ENCODE results near the gene MUTYH.
"Not testable (repeated sequence)": the region's sequence is repeated elsewhere in the genome, so short reads cannot be mapped to it uniquely, and the experiment has no call there.

MUTYH gene

GRCh38 chr1:45373573-45373972, 33.3 kb upstream of the MUTYH start:
- no peaks in the 10 kb centered on the region for H3K9me3 ChIP-seq (ENCODE audit: control insufficient read depth in 1 of 2, low read length in 2 of 2)
- H3K4me3 ChIP-seq (ENCODE audit: low read depth in 1 of 2, low read length in 2 of 2) = no peak overlapping the region
- peaks cover 0 to 5% of the 10 kb centered on the region in 2 donors for H3K4me1 ChIP-seq (ENCODE audit: control insufficient read depth in 1 of 2, insufficient read depth in 2 of 2, low read length in 2 of 2)
- no peaks in the 10 kb centered on the region for H3K27me3 ChIP-seq (ENCODE audit: low read depth, low read length)
- no peak overlapping the region for H3K27ac ChIP-seq (ENCODE audit: low read length)
- H3K36me3 ChIP-seq (ENCODE audit: control insufficient read depth in 1 of 2, insufficient read depth in 2 of 2, low read length in 2 of 2) = no peaks in the 10 kb centered on the region

- no peaks in the 10 kb centered on the region for H3K27me3 ChIP-seq (ENCODE audit: low read depth, low read length)
- H3K9me3 ChIP-seq (ENCODE audit: control insufficient read depth in 1 of 2, low read length in 2 of 2) = no peaks in the 10 kb centered on the region
- H3K36me3 ChIP-seq (ENCODE audit: control insufficient read depth in 1 of 2, insufficient read depth in 2 of 2, low read length in 2 of 2) = no peaks in the 10 kb centered on the region
- H3K27ac ChIP-seq (ENCODE audit: low read length) = no peak overlapping the region
- no peak overlapping the region for H3K4me3 ChIP-seq (ENCODE audit: low read depth in 1 of 2, low read length in 2 of 2)
- no peaks in the 10 kb centered on the region for H3K4me1 ChIP-seq (ENCODE audit: control insufficient read depth in 1 of 2, insufficient read depth in 2 of 2, low read length in 2 of 2)
Observed at GRCh38 chr1:45370575-45370974, 30.3 kb upstream of the MUTYH start.

- Histone ChIP-seq H3K36me3 (ENCODE audit: control insufficient read depth in 1 of 2, insufficient read depth in 2 of 2, low read length in 2 of 2) (no peaks in the 10 kb centered on the region), H3K9me3 (ENCODE audit: control insufficient read depth in 1 of 2, low read length in 2 of 2) (no peaks in the 10 kb centered on the region), H3K27me3 (ENCODE audit: low read depth, low read length) (no peaks in the 10 kb centered on the region), H3K27ac (ENCODE audit: low read length) (no peak overlapping the region), H3K4me3 (ENCODE audit: low read depth in 1 of 2, low read length in 2 of 2) (no peak overlapping the region), H3K4me1 (ENCODE audit: control insufficient read depth in 1 of 2, insufficient read depth in 2 of 2, low read length in 2 of 2) (peaks cover 6 to 11% of the 10 kb centered on the region in 2 donors)
Observed at GRCh38 chr1:45365051-45365450, 24.8 kb upstream of the MUTYH start.

GRCh38 chr1:45364294-45364693, 24.1 kb upstream of the MUTYH start:
- H3K4me3 ChIP-seq (ENCODE audit: low read depth in 1 of 2, low read length in 2 of 2) = no peak overlapping the region

GRCh38 chr1:45360981-45361380, 20.7 kb upstream of the MUTYH start:
- peaks cover 8 to 13% of the 10 kb centered on the region in 2 donors for H3K4me1 ChIP-seq (ENCODE audit: control insufficient read depth in 1 of 2, insufficient read depth in 2 of 2, low read length in 2 of 2)
- H3K27ac ChIP-seq (ENCODE audit: low read length) = peak overlapping the region; percentile 40
- not testable (repeated sequence) for H3K27me3 ChIP-seq (ENCODE audit: low read depth, low read length); H3K9me3 ChIP-seq (ENCODE audit: control insufficient read depth in 1 of 2, low read length in 2 of 2); H3K36me3 ChIP-seq (ENCODE audit: control insufficient read depth in 1 of 2, insufficient read depth in 2 of 2, low read length in 2 of 2)
- H3K4me3 ChIP-seq (ENCODE audit: low read depth in 1 of 2, low read length in 2 of 2) = peak overlapping the region in 1 of 2 donors; percentile 23

More at GRCh38 chr1:45364294-45364693, 24.1 kb upstream of the MUTYH start:
- Histone ChIP-seq H3K27ac (ENCODE audit: low read length) (no peak overlapping the region), H3K27me3 (ENCODE audit: low read depth, low read length) (no peaks in the 10 kb centered on the region), H3K36me3 (ENCODE audit: control insufficient read depth in 1 of 2, insufficient read depth in 2 of 2, low read length in 2 of 2) (no peaks in the 10 kb centered on the region), H3K9me3 (ENCODE audit: control insufficient read depth in 1 of 2, low read length in 2 of 2) (no peaks in the 10 kb centered on the region), H3K4me1 (ENCODE audit: control insufficient read depth in 1 of 2, insufficient read depth in 2 of 2, low read length in 2 of 2) (peaks cover 8 to 13% of the 10 kb centered on the region in 2 donors)

GRCh38 chr1:45359882-45360513, 19.8 kb upstream of the MUTYH start:
- H3K36me3 ChIP-seq (ENCODE audit: control insufficient read depth in 1 of 2, insufficient read depth in 2 of 2, low read length in 2 of 2) = no peaks in the 10 kb centered on the region
- peak overlapping the region; percentile 53 for H3K27ac ChIP-seq (ENCODE audit: low read length)
- no peak overlapping the region for H3K4me3 ChIP-seq (ENCODE audit: low read depth in 1 of 2, low read length in 2 of 2)
- no peaks in the 10 kb centered on the region for H3K27me3 ChIP-seq (ENCODE audit: low read depth, low read length)
- no peaks in the 10 kb centered on the region for H3K9me3 ChIP-seq (ENCODE audit: control insufficient read depth in 1 of 2, low read length in 2 of 2)
- peaks cover 8 to 13% of the 10 kb centered on the region in 2 donors for H3K4me1 ChIP-seq (ENCODE audit: control insufficient read depth in 1 of 2, insufficient read depth in 2 of 2, low read length in 2 of 2)

- Histone ChIP-seq H3K36me3 (ENCODE audit: control insufficient read depth in 1 of 2, insufficient read depth in 2 of 2, low read length in 2 of 2) (peaks cover 0 to 3% of the 10 kb centered on the region in 2 donors), H3K27ac (ENCODE audit: low read length) (no peak overlapping the region), H3K4me1 (ENCODE audit: control insufficient read depth in 1 of 2, insufficient read depth in 2 of 2, low read length in 2 of 2) (peaks cover 8 to 13% of the 10 kb centered on the region in 2 donors), H3K27me3 (ENCODE audit: low read depth, low read length) (no peaks in the 10 kb centered on the region), H3K4me3 (ENCODE audit: low read depth in 1 of 2, low read length in 2 of 2) (no peak overlapping the region), H3K9me3 (ENCODE audit: control insufficient read depth in 1 of 2, low read length in 2 of 2) (no peaks in the 10 kb centered on the region)
Observed at GRCh38 chr1:45356186-45356585, 15.9 kb upstream of the MUTYH start.

- peaks cover 0 to 3% of the 10 kb centered on the region in 2 donors for H3K36me3 ChIP-seq (ENCODE audit: control insufficient read depth in 1 of 2, insufficient read depth in 2 of 2, low read length in 2 of 2)
- H3K27me3 ChIP-seq (ENCODE audit: low read depth, low read length) = no peaks in the 10 kb centered on the region
- H3K4me3 ChIP-seq (ENCODE audit: low read depth in 1 of 2, low read length in 2 of 2) = no peak overlapping the region
- H3K27ac ChIP-seq (ENCODE audit: low read length) = no peak overlapping the region
- H3K4me1 ChIP-seq (ENCODE audit: control insufficient read depth in 1 of 2, insufficient read depth in 2 of 2, low read length in 2 of 2) = peaks cover 7 to 9% of the 10 kb centered on the region in 2 donors
- H3K9me3 ChIP-seq (ENCODE audit: control insufficient read depth in 1 of 2, low read length in 2 of 2) = no peaks in the 10 kb centered on the region
Observed at GRCh38 chr1:45355683-45356082, 15.4 kb upstream of the MUTYH start.

GRCh38 chr1:45354838-45355237, 14.6 kb upstream of the MUTYH start:
- H3K4me1 ChIP-seq (ENCODE audit: control insufficient read depth in 1 of 2, insufficient read depth in 2 of 2, low read length in 2 of 2) = peaks cover 0 to under 1% of the 10 kb centered on the region in 2 donors
- H3K36me3 ChIP-seq (ENCODE audit: control insufficient read depth in 1 of 2, insufficient read depth in 2 of 2, low read length in 2 of 2) = peaks cover 0 to 3% of the 10 kb centered on the region in 2 donors
- H3K27ac ChIP-seq (ENCODE audit: low read length) = no peak overlapping the region
- H3K27me3 ChIP-seq (ENCODE audit: low read depth, low read length) = no peaks in the 10 kb centered on the region
- no peak overlapping the region for H3K4me3 ChIP-seq (ENCODE audit: low read depth in 1 of 2, low read length in 2 of 2)
- no peaks in the 10 kb centered on the region for H3K9me3 ChIP-seq (ENCODE audit: control insufficient read depth in 1 of 2, low read length in 2 of 2)

- Histone ChIP-seq H3K4me1 (ENCODE audit: control insufficient read depth in 1 of 2, insufficient read depth in 2 of 2, low read length in 2 of 2) (peaks cover 5 to 8% of the 10 kb centered on the region in 2 donors), H3K27me3 (ENCODE audit: low read depth, low read length) (no peaks in the 10 kb centered on the region), H3K27ac (ENCODE audit: low read length) (no peak overlapping the region), H3K9me3 (ENCODE audit: control insufficient read depth in 1 of 2, low read length in 2 of 2) (no peaks in the 10 kb centered on the region), H3K36me3 (ENCODE audit: control insufficient read depth in 1 of 2, insufficient read depth in 2 of 2, low read length in 2 of 2) (peaks cover 0 to 3% of the 10 kb centered on the region in 2 donors), H3K4me3 (ENCODE audit: low read depth in 1 of 2, low read length in 2 of 2) (no peak overlapping the region)
Observed at GRCh38 chr1:45353685-45354084, 13.4 kb upstream of the MUTYH start.

- H3K27ac ChIP-seq (ENCODE audit: low read length) = no peak overlapping the region
- peaks cover 6 to 18% of the 10 kb centered on the region in 2 donors for H3K4me1 ChIP-seq (ENCODE audit: control insufficient read depth in 1 of 2, insufficient read depth in 2 of 2, low read length in 2 of 2)
- no peaks in the 10 kb centered on the region for H3K27me3 ChIP-seq (ENCODE audit: low read depth, low read length)
- H3K4me3 ChIP-seq (ENCODE audit: low read depth in 1 of 2, low read length in 2 of 2) = no peak overlapping the region
- peaks cover 0 to 3% of the 10 kb centered on the region in 2 donors for H3K36me3 ChIP-seq (ENCODE audit: control insufficient read depth in 1 of 2, insufficient read depth in 2 of 2, low read length in 2 of 2)
- H3K9me3 ChIP-seq (ENCODE audit: control insufficient read depth in 1 of 2, low read length in 2 of 2) = no peaks in the 10 kb centered on the region
Observed at GRCh38 chr1:45351508-45351907, 11.3 kb upstream of the MUTYH start.

Data from muscle layer of duodenum (tissue), 2 donors.